DLD1 (cell line): Measurements from ENCODE around the gene FGF13.

Experiments used
- in situ Hi-C: cut with HindIII; loops from 2 replicates; pipeline ENCODE4 v1.10.0; 2017; ENCODE audit warnings: low sequenced_read_pairs

FGF13 gene

GRCh38 chrX:138711399-138712347 is at the start of gene FGF13:
TSS of gene FGF13 (minus strand) at chrX:138711717. CDS start at chrX:138711003, 714 bp downstream.
- in situ Hi-C loops = no loop called here

- in situ Hi-C loops = no loop called here
Observed at GRCh38 chrX:138759217-138759943, 47.9 kb upstream of the FGF13 start.

- in situ Hi-C loops = no loop called here
Observed at GRCh38 chrX:138756234-138756633, 44.7 kb upstream of the FGF13 start.

- in situ Hi-C loops = no loop called here
Observed at GRCh38 chrX:138754861-138755260, 43.3 kb upstream of the FGF13 start.

DNA sequence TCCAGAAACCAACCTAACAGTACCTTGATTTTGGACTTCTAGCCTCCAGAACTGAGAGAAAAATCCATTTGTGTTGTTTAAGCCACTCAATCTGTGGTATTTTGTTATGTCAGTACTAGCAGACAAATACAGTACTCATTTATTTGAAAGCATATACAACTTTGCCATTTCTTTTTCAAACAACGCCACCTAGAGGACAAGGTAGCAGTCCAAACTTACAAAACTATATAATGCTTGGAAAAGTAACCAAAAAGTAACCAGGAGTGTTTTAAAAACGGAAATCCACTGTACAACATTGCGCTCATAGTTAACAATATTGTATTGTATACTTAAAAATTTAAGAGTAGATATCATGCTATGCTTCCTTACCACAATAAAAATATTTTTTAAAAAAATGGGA is 37.0 kb upstream of the FGF13 start:
- in situ Hi-C loops = no loop called here

DNA sequence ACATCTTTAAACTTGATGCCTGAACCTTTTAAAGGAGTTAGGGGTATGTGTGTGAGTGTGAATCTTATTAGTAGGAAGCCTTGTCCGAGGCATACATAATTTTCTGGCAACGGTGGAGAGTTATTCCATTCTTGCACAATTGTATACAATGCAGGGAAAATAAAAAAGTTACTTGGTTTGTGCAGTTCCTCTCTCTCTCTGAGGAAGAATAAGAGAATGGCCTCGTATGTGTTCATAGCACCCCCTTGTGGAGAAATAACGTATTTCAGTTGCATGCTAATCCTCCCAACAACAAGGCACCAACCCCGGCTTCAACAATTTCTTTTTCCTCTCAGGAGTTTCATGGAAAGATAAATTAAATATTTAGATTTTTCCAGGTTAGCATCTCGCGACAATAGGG is 33.7 kb upstream of the FGF13 start:
- in situ Hi-C loops = no loop called here

GRCh38 chrX:138742217-138742616 is 30.7 kb upstream of the FGF13 start:
- in situ Hi-C loops = no loop called here

GRCh38 chrX:138740341-138740740 is 28.8 kb upstream of the FGF13 start:
- in situ Hi-C loops = no loop called here

DNA sequence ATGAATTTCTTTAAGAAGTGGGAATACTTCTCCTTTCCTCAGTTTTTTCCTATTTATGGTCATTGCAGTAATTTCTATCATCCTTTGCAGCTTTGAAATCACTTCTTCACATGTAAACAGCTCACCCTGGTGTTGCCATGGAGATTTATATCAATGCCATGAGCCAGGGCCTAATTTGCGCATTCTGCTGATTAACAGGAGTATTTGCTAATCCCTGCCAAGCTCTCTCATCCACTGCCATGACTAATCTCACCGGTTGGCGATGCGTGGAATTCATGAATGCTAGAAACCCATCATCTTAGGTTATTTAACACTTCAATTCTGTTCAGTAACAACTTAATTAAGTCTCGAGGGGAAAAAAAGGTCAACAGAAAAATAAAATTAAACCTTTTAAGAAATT is 11.8 kb upstream of the FGF13 start:
- in situ Hi-C loops = no loop called here

DNA sequence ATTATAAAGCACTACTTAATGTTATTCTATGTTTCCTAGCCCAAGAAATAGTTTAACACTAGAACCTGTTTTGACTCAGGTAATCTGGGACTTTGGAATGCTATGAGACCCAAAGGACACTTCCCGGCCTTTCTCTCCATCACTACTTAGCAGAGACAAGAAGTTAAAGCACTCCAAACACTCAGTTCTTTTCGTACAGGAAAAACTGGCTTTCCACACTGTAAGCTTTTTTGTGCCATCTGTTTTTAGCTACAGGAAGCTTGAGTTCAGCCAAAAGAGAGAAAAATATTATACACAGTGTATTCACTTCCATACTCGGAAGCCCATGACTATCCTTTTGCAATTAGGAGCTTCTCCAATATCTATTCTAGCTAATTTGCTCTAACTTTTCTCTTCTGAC is 7.9 kb upstream of the FGF13 start:
- in situ Hi-C loops = no loop called here

GRCh38 chrX:138718941-138719340 is 7.4 kb upstream of the FGF13 start:
- in situ Hi-C loops = no loop called here

DNA sequence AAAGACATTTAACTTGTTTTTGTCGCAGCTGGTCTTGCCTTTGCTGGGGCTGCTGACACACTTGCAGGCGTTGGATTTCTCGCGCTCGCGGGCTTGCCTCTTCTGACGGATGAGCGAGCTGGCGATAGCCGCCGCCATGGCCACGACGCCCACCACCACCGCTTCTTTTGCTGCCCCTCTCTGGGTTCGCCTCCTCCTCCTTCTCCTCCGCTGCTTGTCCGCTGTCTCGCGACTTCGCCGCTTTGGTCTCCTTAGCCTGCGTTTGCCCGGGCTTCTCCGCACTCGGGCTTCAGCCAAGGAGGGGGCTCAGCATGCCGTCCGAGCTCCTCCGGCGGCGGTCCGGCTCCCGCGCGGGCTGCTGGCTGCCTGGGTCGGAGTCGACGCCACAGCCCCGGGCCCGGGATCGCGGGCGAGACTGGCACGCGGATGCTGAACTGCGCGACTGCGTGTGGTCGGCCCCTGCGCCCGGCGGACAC is 613 bp downstream of the FGF13 start:
- in situ Hi-C loops = no loop called here

DNA sequence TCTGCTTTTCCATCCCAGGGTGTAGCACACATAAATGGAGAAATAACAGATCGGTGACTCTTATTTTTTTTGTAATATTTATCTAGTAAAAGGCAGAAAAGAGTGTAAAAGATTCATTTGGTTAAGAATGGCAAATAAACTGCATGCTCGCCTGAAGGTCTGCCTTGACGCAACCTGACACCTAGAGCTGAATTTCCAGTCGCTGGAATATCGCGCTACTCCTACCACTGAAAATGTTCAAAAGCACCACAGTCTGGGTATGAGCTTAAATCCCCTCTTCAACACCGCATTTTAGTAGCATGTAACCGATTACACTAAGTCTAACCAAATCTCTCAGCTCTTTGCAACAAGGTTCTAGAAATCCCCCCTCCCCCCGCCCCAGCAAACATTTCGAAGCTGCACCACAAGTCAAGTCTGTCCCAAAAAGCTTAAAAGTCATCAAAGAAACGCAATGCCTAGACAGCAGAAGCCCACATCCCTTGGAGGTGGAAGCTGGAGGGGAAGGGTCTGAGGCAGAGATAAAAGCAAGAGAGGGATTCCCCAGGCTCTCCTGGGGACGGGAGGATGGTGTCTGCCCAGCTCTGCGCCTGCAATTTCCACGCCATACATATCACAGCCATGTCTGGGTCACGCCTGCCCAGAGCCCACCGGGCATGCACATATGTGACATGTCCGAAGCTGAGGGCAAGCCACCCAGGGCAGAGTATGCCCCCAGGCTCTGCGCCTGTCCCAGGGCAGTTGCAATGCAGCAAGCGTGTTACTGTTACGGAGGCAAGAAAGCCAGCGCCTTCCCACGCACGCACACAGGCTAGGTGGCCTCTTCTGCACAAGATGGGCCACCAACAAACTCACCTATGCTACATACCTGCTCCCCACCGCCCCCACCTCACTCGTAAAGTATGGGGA is 1.4 kb downstream of the FGF13 start:
- in situ Hi-C loops = no loop called here

DNA sequence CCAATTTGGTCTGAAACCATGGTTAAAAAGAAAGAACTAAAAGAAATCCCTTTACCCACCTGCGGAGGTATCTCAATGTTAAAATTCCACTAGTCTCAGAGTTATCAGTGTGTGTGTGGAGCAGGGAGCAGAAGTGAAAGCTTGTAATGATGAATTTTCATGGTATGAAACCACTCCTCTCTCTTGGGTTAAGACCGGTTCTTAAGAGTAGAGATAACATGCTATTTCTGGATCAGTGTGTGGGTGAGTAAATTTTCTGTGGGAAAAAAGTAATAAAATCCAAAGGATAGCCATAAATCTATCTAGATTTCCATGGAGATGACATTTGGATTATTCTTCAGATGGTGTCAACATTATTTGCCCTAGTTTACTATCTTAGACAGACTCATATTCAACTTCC is 3.2 kb downstream of the FGF13 start:
- in situ Hi-C loops = no loop called here

DNA sequence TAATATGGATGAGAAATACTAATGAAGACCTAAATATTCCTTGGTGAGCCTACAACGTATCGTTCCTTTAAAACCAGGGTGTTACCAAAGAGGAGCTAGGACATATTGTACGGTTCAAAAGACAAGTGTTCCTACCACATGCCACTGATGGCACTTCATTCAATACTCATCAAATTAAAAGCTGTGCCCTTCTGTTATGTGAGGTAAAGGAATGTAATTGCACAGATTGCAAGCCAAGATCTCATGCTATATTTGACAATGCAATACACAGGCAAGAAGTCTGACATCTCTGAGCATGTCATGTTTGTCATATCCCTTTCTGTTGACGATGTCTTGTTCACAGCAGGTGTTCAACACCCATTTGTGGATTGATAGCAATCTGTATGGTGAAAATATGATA is 6.9 kb downstream of the FGF13 start:
- in situ Hi-C loops = no loop called here

- in situ Hi-C loops = no loop called here
Observed at GRCh38 chrX:138704101-138704500, 7.4 kb downstream of the FGF13 start.

GRCh38 chrX:138692591-138692990 is 18.9 kb downstream of the FGF13 start:
- in situ Hi-C loops = no loop called here

DNA sequence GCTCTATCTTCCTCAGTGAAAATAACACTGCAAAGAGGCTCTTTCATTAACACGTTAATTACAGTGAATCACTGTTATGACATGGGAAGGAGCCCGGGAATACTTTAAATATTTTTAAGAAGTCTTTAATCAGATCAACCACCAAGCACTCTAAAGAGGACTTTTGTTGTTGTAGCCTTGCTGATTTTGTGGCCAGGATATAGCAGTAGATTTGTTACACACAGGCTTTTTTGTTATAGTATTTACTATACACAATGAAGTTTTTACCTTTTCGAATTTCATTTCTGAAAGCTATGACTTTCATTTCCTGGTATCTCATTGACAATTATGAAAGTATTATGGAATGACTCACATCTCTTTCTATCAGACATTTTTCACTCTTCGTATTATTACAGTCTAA is 20.3 kb downstream of the FGF13 start:
- in situ Hi-C loops = no loop called here

DNA sequence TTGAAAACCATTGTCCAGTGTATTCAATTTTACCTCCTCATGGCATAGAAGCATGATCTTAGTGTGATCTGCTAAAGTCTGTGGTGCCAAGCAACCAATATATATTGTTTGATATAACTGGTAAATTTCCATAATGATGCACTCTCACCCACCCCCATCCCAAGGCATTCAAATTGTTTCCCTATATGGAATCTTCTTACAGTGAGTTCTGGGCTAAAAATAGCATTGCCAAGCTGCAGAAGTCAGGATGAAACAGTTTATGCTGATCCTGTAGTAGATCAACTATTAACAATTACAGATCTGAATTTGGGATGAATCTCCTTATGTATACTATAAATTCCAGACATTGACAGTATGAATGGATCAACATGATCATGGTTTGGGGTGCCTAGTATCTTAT is 20.9 kb downstream of the FGF13 start:
- in situ Hi-C loops = no loop called here

- in situ Hi-C loops = no loop called here
Observed at GRCh38 chrX:138683600-138683999, 27.9 kb downstream of the FGF13 start.

DNA sequence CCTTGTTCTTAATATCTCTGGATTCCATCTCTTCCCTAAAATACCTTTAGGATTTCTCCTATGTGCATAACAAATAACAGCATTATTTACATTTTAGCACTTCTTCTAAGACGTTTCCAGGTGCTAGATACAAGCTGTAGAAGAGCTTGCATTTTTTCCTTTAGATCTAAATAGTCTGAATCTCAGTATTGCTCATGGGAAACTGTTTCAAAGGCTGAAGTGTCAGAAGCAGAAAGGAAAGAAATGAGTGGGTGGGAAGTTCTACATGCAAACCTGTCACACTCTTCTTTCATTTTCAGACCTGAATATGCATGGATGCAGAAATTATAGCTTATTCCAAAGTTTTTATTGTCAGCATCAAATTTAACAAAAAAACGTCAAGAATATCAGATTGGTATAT is 41.8 kb downstream of the FGF13 start:
- in situ Hi-C loops = no loop called here
